Sigmoid colon (tissue), 4 donors: ENCODE data around the gene UTF1.

Experiments used
- POLR2A ChIP-seq, 2 donors: fragments of 450-650 bp; IDR thresholded peaks; one replicate each; pipeline ENCODE4 v1.6.1; 2016; ENCODE audit warnings: antibody characterized with exemption in 2 of 2, mild to moderate bottlenecking in 2 of 2, moderate library complexity in 2 of 2
- POLR2AphosphoS5 ChIP-seq, 4 donors: sonication (generic); formaldehyde crosslinking; IDR thresholded peaks; one replicate each; pipeline ENCODE4 v1.6.1; 2017; ENCODE audit warnings: antibody characterized with exemption in 4 of 4

DNA sequence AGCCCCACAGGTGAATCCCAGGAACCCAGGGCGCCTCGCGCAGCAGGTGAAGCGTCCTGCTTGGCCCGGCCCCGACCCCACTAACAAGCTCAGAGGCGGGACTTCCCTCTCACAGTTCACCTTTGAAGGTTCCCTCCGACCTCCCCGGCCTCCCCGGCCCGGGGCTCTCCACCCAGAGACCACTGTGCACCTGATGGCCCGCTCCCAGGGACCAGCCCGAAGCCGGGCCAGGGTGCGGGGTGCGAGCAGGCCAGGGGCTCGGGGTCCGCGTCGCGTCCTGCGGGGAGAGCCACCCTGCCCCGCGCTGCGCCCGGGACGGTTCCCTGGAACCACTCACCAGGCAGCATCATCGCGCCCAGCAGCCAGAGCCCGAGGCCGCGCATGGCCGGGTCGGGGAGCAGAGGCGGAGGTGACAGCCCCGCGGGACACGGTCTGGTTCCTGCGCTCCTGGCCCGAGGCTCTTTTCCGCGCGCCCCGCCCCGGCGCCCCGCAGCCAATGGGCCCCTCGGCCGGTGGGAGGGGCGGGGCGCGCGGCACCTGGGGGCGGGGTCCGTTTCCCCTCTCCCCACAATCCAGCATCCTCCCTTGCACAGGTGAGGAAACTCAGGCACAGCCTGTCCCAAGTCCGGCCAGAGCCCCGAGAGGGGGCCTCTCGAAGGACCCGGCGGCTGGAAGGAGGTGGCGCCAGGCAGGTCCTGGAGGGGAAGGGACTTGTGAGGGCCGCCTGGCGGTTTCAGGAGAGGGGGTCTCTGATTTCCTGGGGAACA, 46.6 kb downstream of the UTF1 start, which contains the start of gene ADAM8:
- TF ChIP-seq POLR2AphosphoS5 (IDR thresholded peaks at IDR 0.05) (no peak), POLR2A (IDR thresholded peaks at IDR 0.05) (no peak)
